CD14-positive monocyte (primary cell): ENCODE results near the gene SNX19. TPM values are rescaled to one million over a fixed set of nuclear protein-coding genes. Genes with fewer than 3 reads are reported as not detected.

Experiments
- DNase-seq, 3 donors: peaks; one replicate each; pipeline ENCODE4 v3.0.0-alpha.2; 2011 to 2022
- H2AFZ ChIP-seq: 2 replicates; pipeline ENCODE4 v1.6.0; 2012; ENCODE audit warnings: mild to moderate bottlenecking, low read depth, low read length, inconsistent platforms; ENCODE audit not compliant: insufficient read depth, poor library complexity, severe bottlenecking
- H3K27ac ChIP-seq, 2 donors: 1 replicate in 1 of 2; 2 replicates in 1 of 2; pipeline ENCODE4 v1.5.1; 2012 to 2013; ENCODE audit warnings: low read length in 2 of 2, control low read depth in 1 of 2, inconsistent platforms in 1 of 2, low read depth in 1 of 2, mild to moderate bottlenecking in 1 of 2
- H3K27me3 ChIP-seq, 2 donors: one replicate each; pipeline versions ENCODE4 v1.6.0 to v1.6.1; 2011 to 2013; ENCODE audit warnings: low read length in 2 of 2; ENCODE audit not compliant: control insufficient read depth in 2 of 2, insufficient read depth in 2 of 2
- H3K36me3 ChIP-seq, 2 donors: replicated peaks in 1 of 2; 1 replicate in 1 of 2; 2 replicates in 1 of 2; pipeline versions ENCODE4 v1.5.1 to v1.6.1; 2012 to 2013; ENCODE audit warnings: low read length in 2 of 2, control low read depth in 1 of 2, inconsistent platforms in 1 of 2, mild to moderate bottlenecking in 1 of 2; ENCODE audit not compliant: insufficient read depth in 2 of 2, control insufficient read depth in 1 of 2
- H3K4me1 ChIP-seq, 2 donors: 1 replicate in 1 of 2; 2 replicates in 1 of 2; pipeline versions ENCODE4 v1.5.1 to v1.6.1; 2012 to 2013; ENCODE audit warnings: low read length in 2 of 2, control low read depth in 1 of 2, inconsistent platforms in 1 of 2, mild to moderate bottlenecking in 1 of 2, moderate library complexity in 1 of 2; ENCODE audit not compliant: insufficient read depth in 2 of 2, control insufficient read depth in 1 of 2
- H3K4me2 ChIP-seq: replicated peaks from 2 replicates; pipeline ENCODE3; 2012; ENCODE audit warnings: low read length, moderate library complexity, mild to moderate bottlenecking; ENCODE audit not compliant: poor library complexity, severe bottlenecking; ENCODE audit errors: extremely low read depth
- H3K4me3 ChIP-seq, 3 experiments: fragments of 200-600 bp in 1 of 3; sonication (generic) in 1 of 3; replicated peaks in 1 of 3; 1 replicate in 2 of 3; 2 replicates in 1 of 3; pipeline ENCODE4 v1.5.1; 2011 to 2013; ENCODE audit warnings: low read length in 3 of 3, mild to moderate bottlenecking in 3 of 3, control low read depth in 2 of 3, low read depth in 2 of 3, inconsistent platforms in 1 of 3, moderate library complexity in 1 of 3
- H3K79me2 ChIP-seq: 2 replicates; pipeline ENCODE4 v1.6.0; 2012; ENCODE audit warnings: mild to moderate bottlenecking, control low read depth, inconsistent platforms, low read length, moderate library complexity; ENCODE audit not compliant: insufficient read depth
- H3K9ac ChIP-seq: 2 replicates; pipeline ENCODE4 v1.6.0; 2017; ENCODE audit warnings: low read length, mild to moderate bottlenecking; ENCODE audit not compliant: insufficient read depth, poor library complexity, severe bottlenecking
- H3K9me3 ChIP-seq, 2 donors: replicated peaks in 1 of 2; 1 replicate in 1 of 2; 2 replicates in 1 of 2; pipeline versions ENCODE4 v1.5.1 to v1.6.1; 2012 to 2013; ENCODE audit warnings: low read length in 2 of 2, control low read depth in 1 of 2; ENCODE audit not compliant: control insufficient read depth in 1 of 2, insufficient read depth in 1 of 2
- H4K20me1 ChIP-seq: 2 replicates; pipeline ENCODE4 v1.6.0; 2012; ENCODE audit warnings: mild to moderate bottlenecking, low read length, control low read depth, moderate library complexity; ENCODE audit not compliant: insufficient read depth
- H3K27ac Mint-ChIP-seq, 7 donors: one replicate each; pipeline ENCODE4 v1.8.0; 2020; ENCODE audit warnings: mild to moderate bottlenecking in 7 of 7, mixed read lengths in 7 of 7, moderate library complexity in 6 of 7, inconsistent platforms in 2 of 7
- H3K27me3 Mint-ChIP-seq, 3 donors: one replicate each; pipeline ENCODE4 v1.8.0; 2021 to 2022; ENCODE audit warnings: low read depth in 3 of 3, mild to moderate bottlenecking in 3 of 3, mixed read lengths in 3 of 3, moderate library complexity in 3 of 3, inconsistent platforms in 1 of 3
- H3K36me3 Mint-ChIP-seq, 2 donors: one replicate each; pipeline ENCODE4 v1.8.0; 2020; ENCODE audit warnings: mixed read lengths in 2 of 2, inconsistent platforms in 1 of 2, mild to moderate bottlenecking in 1 of 2
- H3K4me1 Mint-ChIP-seq: one replicate; pipeline ENCODE4 v1.8.0; 2020; ENCODE audit warnings: mild to moderate bottlenecking, mixed read lengths
- H3K4me3 Mint-ChIP-seq, 2 donors: one replicate each; pipeline ENCODE4 v1.8.0; 2020; ENCODE audit warnings: mild to moderate bottlenecking in 2 of 2, mixed read lengths in 2 of 2, moderate library complexity in 1 of 2
- H3K9me3 Mint-ChIP-seq, 7 donors: one replicate each; pipeline ENCODE4 v1.8.0; 2020 to 2022; ENCODE audit warnings: mixed read lengths in 7 of 7, mild to moderate bottlenecking in 6 of 7, moderate library complexity in 6 of 7, inconsistent platforms in 2 of 7
- CTCF ChIP-seq: fragments of 200-600 bp; IDR thresholded peaks from one replicate; pipeline ENCODE4 v1.8.0; 2022; ENCODE audit warnings: antibody characterized with exemption, mild to moderate bottlenecking
- WGBS: methylation state at CpG from one replicate; pipeline ENCODE4 v1.1.5; 2013; ENCODE audit warnings: missing lambda C conversion rate; ENCODE audit not compliant: insufficient coverage; 5-methylcytosine and 5-hydroxymethylcytosine counted together
- intact Hi-C, 2 donors: fragments of 100-400 bp; cut with micrococcal nuclease; formaldehyde crosslinking; loops; one replicate each; pipeline versions ENCODE4 v1.15.0 to v1.15.1; 2023
- polyA plus RNA-seq, 3 donors: library from polyadenylated mRNA; depleted of rRNA in 1 of 3; unstranded in 2 of 3; stranded (reverse) in 1 of 3; fragments of 300-500 nt in 2 of 3; fragments of >200 nt in 1 of 3; fragmentation: Illumina TruSeq in 2 of 3; gene quantifications; 1 replicate in 2 of 3; 2 replicates in 1 of 3; pipeline ENCODE4 v1.2.3, GENCODE V29; 2012 to 2021

SNX19 gene
- polyA plus RNA-seq, 3 donors, result 13.6 to 23.3 (median 17.6) TPM

- DNase-seq, result no peak
- Mint-ChIP-seq H3K4me3 (no peak overlapping the region), H3K27ac (no peak overlapping the region), H3K9me3 (peaks cover 0 to 5% (median 0%) of the 10 kb centered on the region in 7 donors), H3K27me3 (peaks cover 3 to 7% (median 5%) of the 10 kb centered on the region in 3 donors), H3K4me1 (no peaks in the 10 kb centered on the region), H3K36me3 (no peaks in the 10 kb centered on the region)
- Histone ChIP-seq H3K4me2 (no peak overlapping the region), H3K9ac (no peak overlapping the region), H3K79me2 (no peaks in the 10 kb centered on the region), H3K27ac (no peak overlapping the region), H3K9me3 (no peaks in the 10 kb centered on the region), H3K27me3 (no peaks in the 10 kb centered on the region), H4K20me1 (no peaks in the 10 kb centered on the region), H3K4me1 (no peaks in the 10 kb centered on the region), H3K4me3 (no peak overlapping the region), H3K36me3 (no peaks in the 10 kb centered on the region), H2AFZ (no peak overlapping the region)
- TF ChIP-seq CTCF, result no peak
- 97% methylated on average over 5 of the region's 8 CpGs for WGBS
- intact Hi-C loops, result no loop called here
Observed at GRCh38 chr11:130825983-130826382, 90.3 kb downstream of the SNX19 start.

GRCh38 chr11:130825561-130825960 lies 90.7 kb downstream of the SNX19 start:
- Histone ChIP-seq H3K36me3 (no peaks in the 10 kb centered on the region), H3K4me1 (no peaks in the 10 kb centered on the region), H3K9me3 (no peaks in the 10 kb centered on the region), H2AFZ (no peak overlapping the region), H3K4me2 (no peak overlapping the region), H3K79me2 (no peaks in the 10 kb centered on the region), H4K20me1 (no peaks in the 10 kb centered on the region), H3K27me3 (no peaks in the 10 kb centered on the region), H3K9ac (no peak overlapping the region), H3K4me3 (no peak overlapping the region), H3K27ac (no peak overlapping the region)
- Mint-ChIP-seq H3K36me3 (no peaks in the 10 kb centered on the region), H3K27me3 (peaks cover 3 to 8% (median 5%) of the 10 kb centered on the region in 3 donors), H3K4me3 (no peak overlapping the region), H3K4me1 (no peaks in the 10 kb centered on the region), H3K9me3 (peaks cover 0 to 5% (median 0%) of the 10 kb centered on the region in 7 donors), H3K27ac (no peak overlapping the region)
- WGBS, result 91% methylated on average over 4 of the region's 5 CpGs
- DNase-seq, result no peak
- intact Hi-C loops, result no loop called here
- TF ChIP-seq CTCF, result no peak
